Liver (tissue), 9 donors: ENCODE measurements around the gene PHLPP1. TPM values are rescaled to one million over a fixed set of nuclear protein-coding genes. Genes with fewer than 3 reads are reported as not detected.

Experiments used
- DNase-seq: peaks from one replicate; pipeline ENCODE4 v3.0.0-alpha.2; 2017; ENCODE audit warnings: low spot score
- H3K27ac ChIP-seq, 2 donors: one replicate each; pipeline ENCODE4 v1.7.0; 2013; ENCODE audit warnings: inconsistent platforms in 2 of 2, low read length in 2 of 2, control low read depth in 1 of 2, low read depth in 1 of 2, mild to moderate bottlenecking in 1 of 2
- H3K27me3 ChIP-seq, 4 donors: one replicate each; pipeline versions ENCODE4 v1.6.1 to v1.7.0; 2013; ENCODE audit warnings: low read length in 3 of 4, inconsistent platforms in 1 of 4, mild to moderate bottlenecking in 1 of 4, moderate library complexity in 1 of 4; ENCODE audit not compliant: control insufficient read depth in 4 of 4, insufficient read depth in 4 of 4
- H3K36me3 ChIP-seq, 4 donors: one replicate each; pipeline versions ENCODE4 v1.6.1 to v1.7.0; 2013; ENCODE audit warnings: low read length in 3 of 4, mild to moderate bottlenecking in 3 of 4, low read depth in 1 of 4, moderate library complexity in 1 of 4; ENCODE audit not compliant: control insufficient read depth in 4 of 4, insufficient read depth in 3 of 4
- H3K4me1 ChIP-seq, 4 donors: one replicate each; pipeline versions ENCODE4 v1.6.1 to v1.7.0; 2013; ENCODE audit warnings: low read length in 3 of 4, mild to moderate bottlenecking in 3 of 4, moderate library complexity in 1 of 4; ENCODE audit not compliant: control insufficient read depth in 4 of 4, insufficient read depth in 4 of 4
- H3K4me3 ChIP-seq, 3 donors: one replicate each; pipeline versions ENCODE4 v1.6.1 to v1.7.0; 2013; ENCODE audit warnings: low read length in 3 of 3, control low read depth in 1 of 3, low read depth in 1 of 3, mild to moderate bottlenecking in 1 of 3
- H3K9ac ChIP-seq, 2 donors: one replicate each; pipeline ENCODE4 v1.7.0; 2013; ENCODE audit warnings: low read length in 2 of 2, mild to moderate bottlenecking in 2 of 2, moderate library complexity in 2 of 2, control low read depth in 1 of 2, low read depth in 1 of 2
- H3K9me3 ChIP-seq, 4 donors: one replicate each; pipeline versions ENCODE4 v1.6.1 to v1.7.0; 2013; ENCODE audit warnings: low read length in 3 of 4; ENCODE audit not compliant: control insufficient read depth in 4 of 4
- FOXA1 ChIP-seq: IDR thresholded peaks from 2 replicates; pipeline ENCODE4 v1.6.1; 2016; ENCODE audit warnings: antibody characterized with exemption
- GABPA ChIP-seq, 2 donors: IDR thresholded peaks in 1 of 2; conservative IDR thresholded peaks in 1 of 2; 2 replicates each; pipeline ENCODE4 v1.6.1; 2016; ENCODE audit warnings: antibody characterized with exemption in 2 of 2, mild to moderate bottlenecking in 1 of 2, moderate library complexity in 1 of 2
- HNF4A ChIP-seq, 2 donors: conservative IDR thresholded peaks; 2 replicates each; pipeline ENCODE4 v1.6.1; 2016; ENCODE audit warnings: antibody characterized with exemption in 2 of 2, mild to moderate bottlenecking in 2 of 2
- HNF4G ChIP-seq: IDR thresholded peaks from 2 replicates; pipeline ENCODE4 v1.6.1; 2016; ENCODE audit warnings: antibody characterized with exemption
- JUND ChIP-seq, 2 donors: IDR thresholded peaks; 2 replicates each; pipeline ENCODE4 v1.6.1; 2016; ENCODE audit warnings: antibody characterized with exemption in 2 of 2
- NR2F2 ChIP-seq: IDR thresholded peaks from 2 replicates; pipeline ENCODE4 v1.6.1; 2016; ENCODE audit warnings: antibody characterized with exemption
- RAD21 ChIP-seq, 2 donors: IDR thresholded peaks; 2 replicates each; pipeline ENCODE4 v1.6.1; 2016; ENCODE audit warnings: antibody characterized with exemption in 2 of 2, mild to moderate bottlenecking in 2 of 2
- RXRA ChIP-seq, 2 donors: IDR thresholded peaks; 2 replicates each; pipeline ENCODE4 v1.6.1; 2017 to 2018; ENCODE audit warnings: antibody characterized with exemption in 2 of 2, mild to moderate bottlenecking in 1 of 2
- SP1 ChIP-seq: IDR thresholded peaks from 2 replicates; pipeline ENCODE4 v1.6.1; 2018; ENCODE audit warnings: antibody characterized with exemption, mild to moderate bottlenecking
- TAF1 ChIP-seq: conservative IDR thresholded peaks from 2 replicates; pipeline ENCODE4 v1.6.1; 2016; ENCODE audit warnings: antibody characterized with exemption, mild to moderate bottlenecking
- YY1 ChIP-seq: IDR thresholded peaks from 2 replicates; pipeline ENCODE4 v1.6.1; 2016; ENCODE audit warnings: antibody characterized with exemption, mild to moderate bottlenecking
- WGBS: extraction: QIAGEN DNeasy Blood & Tissue Kit; methylation state at CpG from one replicate; pipeline ENCODE4 v1.1.7; 2013; 5-methylcytosine and 5-hydroxymethylcytosine counted together
- polyA plus RNA-seq, 2 donors: library from polyadenylated mRNA; stranded (reverse) in 1 of 2; unstranded in 1 of 2; fragments of 200-250 nt in 1 of 2; fragments of >200 nt in 1 of 2; fragmentation: Nextera tagmentation in 1 of 2; extraction: Ambion mirVana in 1 of 2; gene quantifications; one replicate each; pipeline versions ENCODE4 v1.2.1 to v1.2.3, GENCODE V29; 2013 to 2015
- total RNA-seq, 2 donors: library from RNA; depleted of rRNA; stranded (reverse); fragments of >200 nt; gene quantifications; one replicate each; pipeline ENCODE4 v1.2.3, GENCODE V29; 2014
- TF ChIP-seq, protein P1 (sequence below): fragments of 150-350 bp; IDR thresholded peaks from 2 replicates; pipeline ENCODE4 v1.5.1; 2017; ENCODE audit warnings: improper control_type of control experiment, low read depth, low read length; ENCODE audit not compliant: missing input control
- TF ChIP-seq, protein P2 (sequence below): IDR thresholded peaks from 2 replicates; pipeline ENCODE4 v1.6.1; 2016; ENCODE audit warnings: antibody characterized with exemption
- TF ChIP-seq, protein P3 (sequence below): IDR thresholded peaks from 2 replicates; pipeline ENCODE4 v1.6.1; 2016; ENCODE audit warnings: antibody characterized with exemption, mild to moderate bottlenecking
- TF ChIP-seq, protein P4 (sequence below): IDR thresholded peaks from 2 replicates; pipeline ENCODE4 v1.6.1; 2016; ENCODE audit warnings: antibody characterized with exemption
- TF ChIP-seq, protein P5 (sequence below): IDR thresholded peaks from 2 replicates; pipeline ENCODE4 v1.6.1; 2016; ENCODE audit warnings: antibody characterized with exemption
- donor health status: healthy.
- donor health status: healthy.
- donor health status: healthy.
- donor health status: healthy.
- donor health status: healthy.

PHLPP1 gene
- total and polyA plus RNA-seq, 4 donors: 4.2 to 14.5 (median 8.6) TPM

DNA sequence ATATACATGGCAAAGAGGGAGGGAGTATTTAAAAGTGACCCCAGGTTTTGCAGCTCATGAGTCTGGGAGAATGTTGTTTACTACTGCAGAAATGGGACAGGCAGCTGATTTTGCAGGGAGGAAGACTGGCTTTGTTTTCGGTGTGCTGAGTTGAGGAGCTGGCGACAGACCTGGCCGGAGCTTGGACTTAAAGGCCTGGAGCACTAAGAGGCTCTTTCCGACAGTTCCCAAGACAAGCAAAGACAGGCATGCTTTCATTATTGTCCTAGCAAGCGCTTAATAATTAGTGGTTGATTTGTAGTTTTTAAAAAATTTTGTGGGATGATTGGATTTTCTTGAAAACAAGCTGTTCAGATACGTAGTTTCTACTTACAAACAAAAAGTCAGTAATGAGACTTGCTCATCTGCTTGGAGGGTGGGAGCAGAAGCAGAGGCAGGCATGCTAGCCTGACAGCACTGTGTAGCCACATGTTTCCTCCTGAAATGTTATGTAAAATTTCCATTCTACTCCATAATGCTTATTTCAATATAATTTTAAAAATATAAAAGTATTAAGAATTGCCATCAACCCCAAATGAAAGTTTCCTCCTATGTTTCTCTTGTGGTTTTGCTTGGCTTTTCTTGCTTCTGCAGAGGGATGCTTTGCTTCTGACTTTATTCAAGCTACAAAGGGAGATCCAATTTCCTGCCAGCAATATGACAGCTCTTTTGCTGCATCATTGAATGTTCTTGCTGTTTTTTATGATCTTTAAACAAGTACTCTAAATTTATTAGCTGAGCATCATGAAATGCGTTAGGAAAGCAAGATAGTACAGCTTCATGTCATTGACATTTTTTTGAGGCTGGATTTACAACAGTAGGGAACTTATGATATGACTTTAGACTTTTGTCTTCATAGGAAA, 75.8 kb downstream of the PHLPP1 start (continued):
- TF ChIP-seq, protein P1, sequence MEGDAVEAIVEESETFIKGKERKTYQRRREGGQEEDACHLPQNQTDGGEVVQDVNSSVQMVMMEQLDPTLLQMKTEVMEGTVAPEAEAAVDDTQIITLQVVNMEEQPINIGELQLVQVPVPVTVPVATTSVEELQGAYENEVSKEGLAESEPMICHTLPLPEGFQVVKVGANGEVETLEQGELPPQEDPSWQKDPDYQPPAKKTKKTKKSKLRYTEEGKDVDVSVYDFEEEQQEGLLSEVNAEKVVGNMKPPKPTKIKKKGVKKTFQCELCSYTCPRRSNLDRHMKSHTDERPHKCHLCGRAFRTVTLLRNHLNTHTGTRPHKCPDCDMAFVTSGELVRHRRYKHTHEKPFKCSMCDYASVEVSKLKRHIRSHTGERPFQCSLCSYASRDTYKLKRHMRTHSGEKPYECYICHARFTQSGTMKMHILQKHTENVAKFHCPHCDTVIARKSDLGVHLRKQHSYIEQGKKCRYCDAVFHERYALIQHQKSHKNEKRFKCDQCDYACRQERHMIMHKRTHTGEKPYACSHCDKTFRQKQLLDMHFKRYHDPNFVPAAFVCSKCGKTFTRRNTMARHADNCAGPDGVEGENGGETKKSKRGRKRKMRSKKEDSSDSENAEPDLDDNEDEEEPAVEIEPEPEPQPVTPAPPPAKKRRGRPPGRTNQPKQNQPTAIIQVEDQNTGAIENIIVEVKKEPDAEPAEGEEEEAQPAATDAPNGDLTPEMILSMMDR: no peak
- TF ChIP-seq SP1 (no peak), RAD21 (IDR thresholded peaks at IDR 0.05) (no peak), JUND (IDR thresholded peaks at IDR 0.05) (no peak)

DNA sequence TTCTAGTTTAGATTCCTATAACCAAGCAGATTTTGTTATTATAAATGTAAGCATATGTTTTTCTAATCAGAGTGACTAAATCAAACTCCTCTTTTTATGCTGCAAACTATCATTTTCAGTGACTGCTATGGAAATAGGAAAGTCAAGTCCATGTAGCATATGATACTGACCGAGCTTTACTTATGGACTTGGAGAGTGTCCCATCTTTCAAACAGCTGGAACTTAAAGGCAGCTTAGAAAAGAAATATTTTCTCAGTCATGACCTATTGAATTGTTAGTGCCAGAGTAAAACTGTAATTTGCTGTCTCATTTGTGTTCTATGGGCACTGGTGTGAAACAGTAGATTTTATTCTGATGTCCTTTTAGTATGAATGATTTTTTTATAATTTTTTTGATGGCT, 76.7 kb downstream of the PHLPP1 start:
- H3K4me3 ChIP-seq: no peak overlapping the region
- H3K9me3 ChIP-seq: no peaks in the 10 kb centered on the region
- 84% methylated on average over 1 of the region's 1 CpG for WGBS
- H3K27me3 ChIP-seq: no peaks in the 10 kb centered on the region
- no peak overlapping the region for H3K27ac ChIP-seq
- no peaks in the 10 kb centered on the region for H3K36me3 ChIP-seq
- H3K9ac ChIP-seq: no peak overlapping the region
- no peak for DNase-seq
- TF ChIP-seq, protein P2, sequence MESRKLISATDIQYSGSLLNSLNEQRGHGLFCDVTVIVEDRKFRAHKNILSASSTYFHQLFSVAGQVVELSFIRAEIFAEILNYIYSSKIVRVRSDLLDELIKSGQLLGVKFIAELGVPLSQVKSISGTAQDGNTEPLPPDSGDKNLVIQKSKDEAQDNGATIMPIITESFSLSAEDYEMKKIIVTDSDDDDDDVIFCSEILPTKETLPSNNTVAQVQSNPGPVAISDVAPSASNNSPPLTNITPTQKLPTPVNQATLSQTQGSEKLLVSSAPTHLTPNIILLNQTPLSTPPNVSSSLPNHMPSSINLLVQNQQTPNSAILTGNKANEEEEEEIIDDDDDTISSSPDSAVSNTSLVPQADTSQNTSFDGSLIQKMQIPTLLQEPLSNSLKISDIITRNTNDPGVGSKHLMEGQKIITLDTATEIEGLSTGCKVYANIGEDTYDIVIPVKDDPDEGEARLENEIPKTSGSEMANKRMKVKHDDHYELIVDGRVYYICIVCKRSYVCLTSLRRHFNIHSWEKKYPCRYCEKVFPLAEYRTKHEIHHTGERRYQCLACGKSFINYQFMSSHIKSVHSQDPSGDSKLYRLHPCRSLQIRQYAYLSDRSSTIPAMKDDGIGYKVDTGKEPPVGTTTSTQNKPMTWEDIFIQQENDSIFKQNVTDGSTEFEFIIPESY: no peak
- TF ChIP-seq JUND (IDR thresholded peaks at IDR 0.05): no peak
- TF ChIP-seq, protein P3, sequence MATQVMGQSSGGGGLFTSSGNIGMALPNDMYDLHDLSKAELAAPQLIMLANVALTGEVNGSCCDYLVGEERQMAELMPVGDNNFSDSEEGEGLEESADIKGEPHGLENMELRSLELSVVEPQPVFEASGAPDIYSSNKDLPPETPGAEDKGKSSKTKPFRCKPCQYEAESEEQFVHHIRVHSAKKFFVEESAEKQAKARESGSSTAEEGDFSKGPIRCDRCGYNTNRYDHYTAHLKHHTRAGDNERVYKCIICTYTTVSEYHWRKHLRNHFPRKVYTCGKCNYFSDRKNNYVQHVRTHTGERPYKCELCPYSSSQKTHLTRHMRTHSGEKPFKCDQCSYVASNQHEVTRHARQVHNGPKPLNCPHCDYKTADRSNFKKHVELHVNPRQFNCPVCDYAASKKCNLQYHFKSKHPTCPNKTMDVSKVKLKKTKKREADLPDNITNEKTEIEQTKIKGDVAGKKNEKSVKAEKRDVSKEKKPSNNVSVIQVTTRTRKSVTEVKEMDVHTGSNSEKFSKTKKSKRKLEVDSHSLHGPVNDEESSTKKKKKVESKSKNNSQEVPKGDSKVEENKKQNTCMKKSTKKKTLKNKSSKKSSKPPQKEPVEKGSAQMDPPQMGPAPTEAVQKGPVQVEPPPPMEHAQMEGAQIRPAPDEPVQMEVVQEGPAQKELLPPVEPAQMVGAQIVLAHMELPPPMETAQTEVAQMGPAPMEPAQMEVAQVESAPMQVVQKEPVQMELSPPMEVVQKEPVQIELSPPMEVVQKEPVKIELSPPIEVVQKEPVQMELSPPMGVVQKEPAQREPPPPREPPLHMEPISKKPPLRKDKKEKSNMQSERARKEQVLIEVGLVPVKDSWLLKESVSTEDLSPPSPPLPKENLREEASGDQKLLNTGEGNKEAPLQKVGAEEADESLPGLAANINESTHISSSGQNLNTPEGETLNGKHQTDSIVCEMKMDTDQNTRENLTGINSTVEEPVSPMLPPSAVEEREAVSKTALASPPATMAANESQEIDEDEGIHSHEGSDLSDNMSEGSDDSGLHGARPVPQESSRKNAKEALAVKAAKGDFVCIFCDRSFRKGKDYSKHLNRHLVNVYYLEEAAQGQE: no peak
- TF ChIP-seq GABPA (IDR thresholded peaks at IDR 0.05 in 1 of 2, conservative IDR thresholded peaks at IDR 0.05 in 1 of 2): no peak
- TF ChIP-seq, protein P4, sequence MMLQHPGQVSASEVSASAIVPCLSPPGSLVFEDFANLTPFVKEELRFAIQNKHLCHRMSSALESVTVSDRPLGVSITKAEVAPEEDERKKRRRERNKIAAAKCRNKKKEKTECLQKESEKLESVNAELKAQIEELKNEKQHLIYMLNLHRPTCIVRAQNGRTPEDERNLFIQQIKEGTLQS: no peak
- TF ChIP-seq HNF4G: no peak
- no peak for TF ChIP-seq SP1
- no peak for TF ChIP-seq FOXA1
- no peak for TF ChIP-seq RAD21 (IDR thresholded peaks at IDR 0.05)
- no peak for TF ChIP-seq NR2F2
- TF ChIP-seq YY1: no peak
- no peak for TF ChIP-seq HNF4A (conservative IDR thresholded peaks at IDR 0.05)
- TF ChIP-seq, protein P5, sequence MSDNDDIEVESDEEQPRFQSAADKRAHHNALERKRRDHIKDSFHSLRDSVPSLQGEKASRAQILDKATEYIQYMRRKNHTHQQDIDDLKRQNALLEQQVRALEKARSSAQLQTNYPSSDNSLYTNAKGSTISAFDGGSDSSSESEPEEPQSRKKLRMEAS: no peak
- TF ChIP-seq TAF1: no peak
- TF ChIP-seq, protein P1: no peak
- TF ChIP-seq RXRA (IDR thresholded peaks at IDR 0.05): no peak
- H3K4me1 ChIP-seq: peaks cover 7 to 29% (median 11%) of the 10 kb centered on the region in 4 donors
